ENCODE data around the gene UGT2B15. TPM values are rescaled to one million over a fixed set of nuclear protein-coding genes. Genes with fewer than 3 reads are reported as not detected.
"Not testable (repeated sequence)": the region's sequence is repeated elsewhere in the genome, so short reads cannot be mapped to it uniquely, and the experiment has no call there.

UGT2B15 gene
- total RNA-seq, 1 donor from 2014 or later = not detected

DNA sequence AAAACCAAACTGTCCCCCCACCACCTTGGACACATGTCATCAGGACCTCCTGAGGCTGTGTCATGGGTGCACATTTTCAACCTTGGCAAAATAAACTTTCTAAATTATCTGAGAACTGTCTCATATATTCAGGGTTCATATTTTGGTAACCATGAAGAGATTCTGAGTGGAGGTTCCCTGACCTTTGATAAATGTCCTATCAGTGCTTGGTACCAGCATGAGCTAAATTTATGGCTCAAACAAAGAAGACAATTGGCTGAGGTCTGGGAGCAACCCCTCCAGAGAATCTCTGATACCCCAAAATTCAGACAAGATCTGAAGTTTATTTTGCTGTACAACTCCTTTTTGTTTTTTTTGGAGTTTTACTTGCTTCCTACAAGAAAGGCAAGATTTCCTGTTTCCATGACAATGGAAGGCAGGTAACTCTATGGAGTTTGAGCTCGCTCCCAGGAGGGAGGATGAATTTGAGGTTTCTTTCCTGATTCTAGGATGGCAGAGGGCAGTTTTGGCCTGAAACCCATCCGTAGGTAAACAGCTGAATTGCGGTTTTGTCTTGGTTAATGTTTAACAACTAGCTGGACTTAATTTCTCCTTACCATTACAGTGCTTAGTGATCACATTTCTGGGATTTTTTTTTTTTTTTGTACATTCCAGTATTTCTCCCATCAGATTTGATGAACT lies 14.5 kb downstream of the UGT2B15 start:
- H3K27me3 Mint-ChIP-seq (ENCODE audit: low read depth) = no peaks in the 10 kb centered on the region
- no peaks in the 10 kb centered on the region for H3K36me3 Mint-ChIP-seq (ENCODE audit: low read depth)
- no peak overlapping the region for H3K4me3 Mint-ChIP-seq
- no peak overlapping the region for H3K27ac Mint-ChIP-seq (ENCODE audit: unreplicated experiment)
- H3K4me1 Mint-ChIP-seq = peaks cover 7% of the 10 kb centered on the region
- H3K9me3 Mint-ChIP-seq = peaks cover 8% of the 10 kb centered on the region
- TF ChIP-seq, protein P1, sequence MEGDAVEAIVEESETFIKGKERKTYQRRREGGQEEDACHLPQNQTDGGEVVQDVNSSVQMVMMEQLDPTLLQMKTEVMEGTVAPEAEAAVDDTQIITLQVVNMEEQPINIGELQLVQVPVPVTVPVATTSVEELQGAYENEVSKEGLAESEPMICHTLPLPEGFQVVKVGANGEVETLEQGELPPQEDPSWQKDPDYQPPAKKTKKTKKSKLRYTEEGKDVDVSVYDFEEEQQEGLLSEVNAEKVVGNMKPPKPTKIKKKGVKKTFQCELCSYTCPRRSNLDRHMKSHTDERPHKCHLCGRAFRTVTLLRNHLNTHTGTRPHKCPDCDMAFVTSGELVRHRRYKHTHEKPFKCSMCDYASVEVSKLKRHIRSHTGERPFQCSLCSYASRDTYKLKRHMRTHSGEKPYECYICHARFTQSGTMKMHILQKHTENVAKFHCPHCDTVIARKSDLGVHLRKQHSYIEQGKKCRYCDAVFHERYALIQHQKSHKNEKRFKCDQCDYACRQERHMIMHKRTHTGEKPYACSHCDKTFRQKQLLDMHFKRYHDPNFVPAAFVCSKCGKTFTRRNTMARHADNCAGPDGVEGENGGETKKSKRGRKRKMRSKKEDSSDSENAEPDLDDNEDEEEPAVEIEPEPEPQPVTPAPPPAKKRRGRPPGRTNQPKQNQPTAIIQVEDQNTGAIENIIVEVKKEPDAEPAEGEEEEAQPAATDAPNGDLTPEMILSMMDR (conservative IDR thresholded peaks at IDR 0.05) = no peak
- no peak for DNase-seq (ENCODE audit: low read depth, low spot score)

DNA sequence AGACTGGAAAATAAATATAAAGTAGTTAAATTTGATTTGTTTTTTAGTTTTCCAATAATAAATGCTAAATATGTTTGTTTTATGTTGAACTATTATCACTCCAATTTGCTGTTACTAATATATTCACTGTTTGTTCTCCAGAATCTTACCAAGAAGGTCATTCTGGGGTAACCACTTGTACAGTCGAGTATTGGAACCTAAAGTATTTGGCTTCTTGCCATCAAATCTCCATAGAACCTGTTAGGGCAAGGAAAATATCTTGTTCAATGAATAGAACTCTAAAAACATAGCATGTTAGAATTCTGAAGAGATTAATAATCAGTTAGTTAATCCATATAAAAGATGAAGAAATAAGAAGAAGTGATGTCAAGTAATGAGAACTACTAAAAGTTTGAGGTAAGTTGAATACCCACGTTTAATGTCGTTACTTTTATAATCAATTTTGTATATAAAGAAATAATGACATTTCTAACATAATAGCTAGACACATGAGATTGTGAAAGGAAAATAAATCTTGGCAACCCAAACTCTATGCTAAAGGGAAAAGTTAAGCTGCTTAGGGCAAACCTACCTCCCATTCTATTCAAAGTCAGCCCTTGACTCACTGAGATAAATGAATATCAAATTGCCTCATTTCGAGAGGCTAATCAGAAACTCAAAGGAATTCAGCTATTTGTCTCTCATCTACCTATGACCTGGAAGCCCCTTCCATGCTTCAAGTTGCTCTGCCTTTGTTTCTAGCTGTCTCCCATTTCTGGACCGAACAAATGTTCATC lies 15.3 kb downstream of the UGT2B15 start:
- Mint-ChIP-seq H3K27me3 (ENCODE audit: low read depth) (no peaks in the 10 kb centered on the region), H3K27ac (ENCODE audit: unreplicated experiment) (no peak overlapping the region), H3K9me3 (peaks cover 9% of the 10 kb centered on the region), H3K4me3 (no peak overlapping the region), H3K4me1 (peaks cover 7% of the 10 kb centered on the region), H3K36me3 (ENCODE audit: low read depth) (no peaks in the 10 kb centered on the region)
- DNase-seq (ENCODE audit: low read depth, low spot score) = no peak
- TF ChIP-seq, protein P1 (conservative IDR thresholded peaks at IDR 0.05) = no peak

DNA sequence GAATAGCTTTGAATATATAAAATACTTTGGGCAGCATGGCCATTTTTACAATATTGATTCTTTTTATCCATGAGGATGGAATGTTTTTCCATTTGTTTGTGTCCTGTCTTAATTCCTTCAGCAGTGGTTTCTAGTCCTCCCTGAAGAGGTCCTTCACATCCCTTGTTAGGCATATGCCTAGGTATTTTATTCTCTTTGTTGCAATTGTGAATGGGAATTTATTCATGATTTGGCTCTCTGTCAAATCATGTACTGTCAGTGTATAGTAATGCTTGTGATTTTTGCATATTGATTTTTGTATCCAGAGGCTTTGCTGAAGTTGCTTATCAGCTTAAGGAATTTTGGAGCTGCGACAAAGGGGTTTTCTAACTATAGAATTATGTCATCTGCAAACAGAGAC lies 18.5 kb downstream of the UGT2B15 start:
- TF ChIP-seq, protein P1 (conservative IDR thresholded peaks at IDR 0.05) = no peak
- no peak overlapping the region for H3K27ac Mint-ChIP-seq (ENCODE audit: unreplicated experiment)
- no peaks in the 10 kb centered on the region for H3K27me3 Mint-ChIP-seq (ENCODE audit: low read depth)
- peaks cover 7% of the 10 kb centered on the region for H3K4me1 Mint-ChIP-seq
- DNase-seq (ENCODE audit: low read depth, low spot score) = no peak
- no peak overlapping the region for H3K4me3 Mint-ChIP-seq
- H3K9me3 Mint-ChIP-seq = peaks cover 8% of the 10 kb centered on the region
- H3K36me3 Mint-ChIP-seq (ENCODE audit: low read depth) = no peaks in the 10 kb centered on the region

DNA sequence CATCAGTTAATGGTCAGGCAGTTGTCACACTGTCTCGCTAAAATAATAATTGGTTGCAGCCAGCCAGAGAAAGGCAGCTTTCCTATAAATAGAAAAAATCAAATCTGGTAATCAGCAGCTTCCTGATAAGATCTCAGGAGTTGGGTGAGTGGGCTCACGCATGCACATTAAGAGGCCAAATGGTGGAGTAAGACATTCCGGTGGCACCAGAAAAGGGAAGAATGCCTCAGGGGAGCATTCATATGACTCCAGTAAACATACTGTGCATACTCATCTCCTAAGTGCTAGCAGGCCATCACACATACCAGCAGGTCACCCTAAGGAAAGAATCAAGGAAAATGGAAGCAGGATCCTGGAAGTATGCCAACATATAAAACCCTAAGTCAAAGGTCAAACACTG lies 40.1 kb downstream of the UGT2B15 start:
- no peak for DNase-seq (ENCODE audit: low read depth, low spot score)
- peaks cover 2% of the 10 kb centered on the region for H3K9me3 Mint-ChIP-seq
- no peak overlapping the region for H3K27ac Mint-ChIP-seq (ENCODE audit: unreplicated experiment)
- no peaks in the 10 kb centered on the region for H3K27me3 Mint-ChIP-seq (ENCODE audit: low read depth)
- TF ChIP-seq, protein P1 (conservative IDR thresholded peaks at IDR 0.05) = no peak
- no peaks in the 10 kb centered on the region for H3K4me1 Mint-ChIP-seq
- H3K4me3 Mint-ChIP-seq = no peak overlapping the region
- H3K36me3 Mint-ChIP-seq (ENCODE audit: low read depth) = no peaks in the 10 kb centered on the region

DNA sequence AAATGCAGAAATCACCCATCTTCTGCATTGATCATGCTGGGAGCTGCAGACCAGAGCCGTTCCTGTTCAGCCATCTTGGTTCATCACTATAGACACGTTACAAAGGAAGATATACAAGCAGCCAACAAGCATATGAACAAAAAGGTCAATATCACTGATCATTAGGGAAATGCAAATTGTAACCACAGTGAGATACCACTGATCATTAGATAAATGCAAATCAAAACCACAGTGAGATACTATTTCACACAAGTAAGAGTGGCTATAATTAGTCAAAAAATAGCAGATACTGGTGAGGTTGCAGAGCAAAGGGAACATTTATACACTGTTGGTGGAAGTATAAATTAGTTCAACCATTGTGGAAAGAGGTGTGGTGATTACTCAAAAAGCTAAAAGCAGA lies 47.7 kb downstream of the UGT2B15 start:
- not testable (repeated sequence) for H3K27ac Mint-ChIP-seq (ENCODE audit: unreplicated experiment); H3K36me3 Mint-ChIP-seq (ENCODE audit: low read depth); H3K4me3 Mint-ChIP-seq; H3K4me1 Mint-ChIP-seq; H3K9me3 Mint-ChIP-seq; H3K27me3 Mint-ChIP-seq (ENCODE audit: low read depth); DNase-seq (ENCODE audit: low read depth, low spot score)

Data from neural crest cell (in vitro differentiated cells).